Stimulated activated naive CD8-positive, alpha-beta T cell treated with anti-CD3 and anti-CD28 coated beads, Interleukin-15, amount 100 ng/mL, for 72 hours (primary cell): ENCODE measurements around the gene FAM240A.

Experiments
- ATAC-seq: fragments of 150-1000 bp; cut with Tn5 transposase; 2 replicates; pipeline ENCODE4 v1.10.0; 2021; ENCODE audit warnings: mild to moderate bottlenecking, moderate library complexity
- DNase-seq, 2 donors: peaks; one replicate each; pipeline ENCODE4 v3.0.0; 2021 to 2022
- H3K27ac Mint-ChIP-seq, 2 donors: one replicate each; pipeline ENCODE4 v1.8.0; 2022; ENCODE audit warnings: mild to moderate bottlenecking in 2 of 2, mixed read lengths in 2 of 2, moderate library complexity in 2 of 2
- H3K27me3 Mint-ChIP-seq: one replicate; pipeline ENCODE4 v1.8.0; 2022; ENCODE audit warnings: mixed read lengths
- H3K4me1 Mint-ChIP-seq: one replicate; pipeline ENCODE4 v1.8.0; 2022; ENCODE audit warnings: mild to moderate bottlenecking, mixed read lengths
- H3K4me3 Mint-ChIP-seq, 2 donors: one replicate each; pipeline ENCODE4 v1.8.0; 2022; ENCODE audit warnings: mild to moderate bottlenecking in 2 of 2, mixed read lengths in 2 of 2, moderate library complexity in 1 of 2
- H3K9me3 Mint-ChIP-seq, 2 donors: one replicate each; pipeline ENCODE4 v1.8.0; 2022; ENCODE audit warnings: mixed read lengths in 2 of 2

FAM240A gene

GRCh38 chr3:46662771-46663551 is 50.6 kb downstream of the FAM240A start:
- Mint-ChIP-seq H3K27ac (no peak overlapping the region), H3K4me1 (no peaks in the 10 kb centered on the region), H3K27me3 (peaks cover 6% of the 10 kb centered on the region), H3K9me3 (no peaks in the 10 kb centered on the region), H3K4me3 (no peak overlapping the region)
- DNase-seq (no peak), ATAC-seq (no peak)

DNA sequence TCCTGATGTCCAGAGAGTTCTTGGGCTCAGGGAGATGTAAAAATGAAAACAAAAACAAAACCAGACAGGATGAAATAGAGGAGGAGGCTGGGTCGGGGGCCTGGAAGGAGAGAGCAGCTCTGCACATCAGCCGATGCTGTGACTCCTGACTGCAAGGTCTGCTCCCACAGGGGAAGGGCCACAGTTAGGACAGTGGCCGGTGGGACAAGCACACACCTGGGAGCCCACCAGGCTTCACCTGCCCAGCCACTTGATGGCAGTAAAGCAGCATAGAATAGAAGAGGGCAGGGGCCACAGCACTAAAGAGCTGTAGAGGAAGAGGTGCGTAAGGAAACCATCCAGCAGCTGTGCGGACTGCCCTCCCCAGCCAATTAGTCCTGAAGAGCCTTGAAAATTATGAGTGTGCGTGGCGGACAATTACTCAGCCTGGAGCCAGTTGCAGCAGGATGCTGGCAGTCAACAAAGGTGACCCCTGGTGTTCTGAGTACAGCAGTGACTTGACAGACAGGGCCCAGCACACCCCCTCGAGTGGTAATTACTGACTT is 51.3 kb downstream of the FAM240A start:
- peak; percentile 54 for ATAC-seq
- Mint-ChIP-seq H3K27me3 (peaks cover 6% of the 10 kb centered on the region), H3K4me1 (no peaks in the 10 kb centered on the region), H3K4me3 (no peak overlapping the region), H3K9me3 (no peaks in the 10 kb centered on the region), H3K27ac (no peak overlapping the region)
- DNase-seq, result no peak

GRCh38 chr3:46664188-46664970 is 52.1 kb downstream of the FAM240A start:
- H3K27ac Mint-ChIP-seq, result no peak overlapping the region
- DNase-seq, result no peak
- H3K27me3 Mint-ChIP-seq, result peaks cover 6% of the 10 kb centered on the region
- no peaks in the 10 kb centered on the region for H3K9me3 Mint-ChIP-seq
- ATAC-seq, result no peak
- H3K4me3 Mint-ChIP-seq, result no peak overlapping the region
- no peaks in the 10 kb centered on the region for H3K4me1 Mint-ChIP-seq

DNA sequence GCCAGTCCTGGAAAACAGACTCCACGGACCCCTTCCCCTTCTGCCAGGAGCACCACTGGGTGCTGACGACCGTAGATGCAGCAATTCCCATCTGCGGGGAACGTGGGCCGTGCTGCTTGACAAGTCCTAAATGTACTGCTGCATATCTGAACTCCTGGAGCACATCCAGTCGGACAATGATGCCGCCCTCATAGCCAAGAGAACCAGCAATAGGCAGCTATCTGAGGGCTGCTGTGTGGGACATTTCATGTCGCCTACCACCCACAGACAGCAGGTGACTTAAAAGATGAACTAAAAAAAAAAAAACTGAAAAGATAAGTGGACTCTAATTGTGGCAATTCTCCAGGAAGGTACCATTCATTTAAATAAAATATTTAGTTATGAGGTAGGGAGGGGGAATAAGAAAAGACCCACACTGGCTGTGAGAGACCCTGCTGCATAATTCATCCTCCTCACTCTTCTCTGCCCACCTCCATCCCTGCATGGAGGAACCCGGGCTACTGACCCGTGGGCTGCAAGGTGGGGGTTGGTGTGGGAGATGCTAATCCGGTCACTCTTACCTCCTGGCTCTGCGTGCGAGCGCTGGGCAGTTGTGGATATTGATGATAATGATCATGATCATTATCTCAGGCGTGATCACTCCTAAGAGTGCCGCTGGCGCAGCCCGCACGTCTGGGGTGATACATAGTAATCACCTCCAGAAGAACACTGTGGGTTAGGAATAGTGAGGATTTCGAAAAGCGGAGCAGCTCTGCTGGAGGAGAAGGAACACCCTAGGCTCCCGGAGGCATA is 52.8 kb downstream of the FAM240A start:
- Mint-ChIP-seq H3K27me3 (peaks cover 6% of the 10 kb centered on the region), H3K27ac (no peak overlapping the region), H3K4me3 (no peak overlapping the region), H3K4me1 (no peaks in the 10 kb centered on the region), H3K9me3 (no peaks in the 10 kb centered on the region)
- DNase-seq (no peak), ATAC-seq (no peak)

GRCh38 chr3:46665763-46666452 is 53.6 kb downstream of the FAM240A start:
- Mint-ChIP-seq H3K4me1 (no peaks in the 10 kb centered on the region), H3K27me3 (peaks cover 6% of the 10 kb centered on the region), H3K4me3 (no peak overlapping the region), H3K27ac (peak overlapping the region in 1 of 2 donors; percentile 19), H3K9me3 (no peaks in the 10 kb centered on the region)
- no peak for DNase-seq
- ATAC-seq, result no peak

- peaks cover 6% of the 10 kb centered on the region for H3K27me3 Mint-ChIP-seq
- H3K4me3 Mint-ChIP-seq, result no peak overlapping the region
- ATAC-seq (no peak), DNase-seq (no peak)
- H3K9me3 Mint-ChIP-seq, result no peaks in the 10 kb centered on the region
- no peak overlapping the region for H3K27ac Mint-ChIP-seq
- no peaks in the 10 kb centered on the region for H3K4me1 Mint-ChIP-seq
Observed at GRCh38 chr3:46666453-46666845, 54.1 kb downstream of the FAM240A start.

- peaks cover 1% of the 10 kb centered on the region for H3K27me3 Mint-ChIP-seq
- H3K4me1 Mint-ChIP-seq, result no peaks in the 10 kb centered on the region
- no peak for ATAC-seq
- peak in 1 of 2 donors; percentile 6 for DNase-seq
- H3K27ac Mint-ChIP-seq, result no peak overlapping the region
- no peak overlapping the region for H3K4me3 Mint-ChIP-seq
- no peaks in the 10 kb centered on the region for H3K9me3 Mint-ChIP-seq
Observed at GRCh38 chr3:46667061-46667621, 54.8 kb downstream of the FAM240A start.

- DNase-seq (peak in 1 of 2 donors; percentile 7), ATAC-seq (no peak)
- Mint-ChIP-seq H3K27ac (peak overlapping the region in 1 of 2 donors; percentile 16), H3K4me1 (no peaks in the 10 kb centered on the region), H3K9me3 (no peaks in the 10 kb centered on the region), H3K4me3 (no peak overlapping the region), H3K27me3 (no peaks in the 10 kb centered on the region)
Observed at GRCh38 chr3:46667657-46668056, 55.3 kb downstream of the FAM240A start.

DNA sequence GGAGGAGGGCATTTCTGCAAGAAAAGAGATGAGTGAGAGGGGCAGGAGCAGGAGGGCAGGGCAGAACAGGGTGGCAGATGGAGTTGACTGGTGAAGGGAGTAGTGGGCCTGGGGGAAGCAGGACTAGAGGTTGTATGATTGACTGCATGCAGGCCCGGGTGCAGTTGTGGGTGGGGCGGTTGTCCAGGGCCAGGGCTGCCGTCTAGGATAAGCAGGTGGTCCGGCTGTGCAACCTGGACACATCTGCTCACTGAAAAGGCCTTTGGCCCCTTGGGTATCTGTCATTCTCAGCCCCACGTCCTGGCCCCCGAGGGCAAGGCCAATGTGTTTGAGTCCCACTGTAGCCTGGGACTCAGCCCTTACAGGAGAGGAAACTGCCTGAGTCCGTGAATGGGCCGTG is 55.8 kb downstream of the FAM240A start:
- Mint-ChIP-seq H3K4me1 (no peaks in the 10 kb centered on the region), H3K9me3 (no peaks in the 10 kb centered on the region), H3K27ac (peak overlapping the region in 1 of 2 donors; percentile 16), H3K4me3 (no peak overlapping the region), H3K27me3 (no peaks in the 10 kb centered on the region)
- ATAC-seq (no peak), DNase-seq (peak in 1 of 2 donors; percentile 5)

GRCh38 chr3:46668591-46668990 is 56.3 kb downstream of the FAM240A start:
- Mint-ChIP-seq H3K4me1 (no peaks in the 10 kb centered on the region), H3K9me3 (no peaks in the 10 kb centered on the region), H3K27me3 (no peaks in the 10 kb centered on the region), H3K4me3 (no peak overlapping the region), H3K27ac (no peak overlapping the region)
- no peak for ATAC-seq
- no peak for DNase-seq

DNA sequence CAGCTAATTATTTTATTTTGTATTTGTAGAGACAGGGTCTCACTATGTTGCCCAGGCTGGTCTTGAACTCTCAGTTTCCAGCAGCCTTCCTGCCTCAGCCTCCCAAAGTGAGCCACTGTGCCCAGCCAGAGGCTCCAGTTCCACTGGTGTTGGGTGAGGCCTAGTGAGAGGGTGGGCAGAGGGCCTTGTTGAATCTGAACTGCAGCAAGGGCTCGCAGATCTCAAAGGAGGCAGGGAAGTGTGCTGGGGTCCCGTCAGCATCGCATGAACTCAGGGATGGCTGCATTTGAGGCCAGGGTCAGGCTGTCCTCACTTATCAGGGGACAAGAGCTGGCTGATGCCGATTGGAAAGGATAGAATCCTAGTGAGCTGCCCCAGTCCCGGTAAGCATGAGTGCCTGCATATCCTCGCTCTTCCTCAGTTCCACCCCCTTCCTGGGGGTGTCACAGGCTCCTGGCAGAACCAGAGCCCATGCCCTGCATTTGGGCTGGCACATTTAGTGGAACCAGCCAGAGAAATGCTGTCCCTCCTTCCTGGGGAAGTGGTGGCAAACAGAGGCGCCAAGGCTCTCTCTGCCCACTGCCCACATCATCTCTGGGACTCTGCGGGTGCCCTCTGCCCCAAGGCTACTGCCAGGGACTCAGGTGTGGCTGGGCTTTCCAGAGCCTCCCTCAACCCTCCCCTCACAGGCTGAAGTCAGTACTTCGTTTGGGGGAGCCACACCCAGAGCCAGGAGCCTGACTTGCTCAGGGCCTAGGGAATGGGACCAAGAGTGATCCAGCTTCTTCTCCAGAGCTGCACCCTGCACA is 57.1 kb downstream of the FAM240A start:
- DNase-seq, result peak in 1 of 2 donors; percentile 5
- H3K4me3 Mint-ChIP-seq, result no peak overlapping the region

DNA sequence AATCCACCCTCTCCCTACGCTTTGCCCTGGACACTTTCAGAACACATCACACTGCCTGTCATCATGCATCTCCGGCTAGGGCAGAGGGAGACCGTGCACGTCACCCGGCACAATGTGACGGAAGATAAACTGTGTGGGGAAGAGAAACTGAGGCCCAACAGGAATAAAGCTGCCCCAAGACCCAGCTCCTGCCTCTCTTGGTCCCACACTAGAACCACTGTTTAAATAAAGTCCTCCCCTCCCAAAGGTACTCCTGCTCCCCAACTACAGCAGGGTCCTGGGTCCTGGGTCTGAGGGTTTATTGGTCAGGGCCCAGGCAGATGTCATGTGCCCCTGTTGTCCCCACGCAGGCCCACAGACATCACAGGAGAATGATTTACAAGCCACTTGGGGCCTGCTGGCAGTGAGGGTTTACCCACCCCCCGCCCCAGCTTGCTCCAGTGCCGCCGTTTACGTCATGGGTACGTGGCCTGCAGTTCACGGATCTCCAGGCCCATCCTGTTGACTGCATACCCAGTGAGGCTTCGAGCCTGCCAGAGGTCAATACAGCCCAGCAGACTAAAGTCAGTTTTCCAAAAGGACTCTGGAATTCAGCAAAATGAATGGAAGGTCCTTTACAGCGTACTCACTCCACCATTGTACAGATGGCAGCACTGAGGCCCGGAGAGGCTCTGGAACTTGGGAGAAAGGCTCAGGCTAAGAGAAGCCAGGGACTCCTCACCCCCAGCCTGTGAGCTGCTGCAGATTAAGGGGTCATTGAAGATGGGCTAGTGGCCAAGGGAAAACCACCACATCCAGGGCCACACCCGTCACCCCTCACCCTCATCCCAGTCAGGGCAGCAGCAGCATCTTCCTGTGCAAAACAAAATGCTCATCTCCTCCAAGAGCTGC is 57.9 kb downstream of the FAM240A start:
- ATAC-seq, result no peak
- Mint-ChIP-seq H3K4me3 (no peak overlapping the region), H3K9me3 (no peaks in the 10 kb centered on the region), H3K27me3 (no peaks in the 10 kb centered on the region), H3K4me1 (no peaks in the 10 kb centered on the region), H3K27ac (peak overlapping the region in 1 of 2 donors; percentile 42)
- DNase-seq, result no peak

More for the DNA sequence above, 57.1 kb downstream of the FAM240A start:
- H3K9me3 Mint-ChIP-seq, result no peaks in the 10 kb centered on the region
- no peak for ATAC-seq
- no peaks in the 10 kb centered on the region for H3K4me1 Mint-ChIP-seq
- H3K27ac Mint-ChIP-seq, result peak overlapping the region in 1 of 2 donors; percentile 42
- no peaks in the 10 kb centered on the region for H3K27me3 Mint-ChIP-seq

- no peak overlapping the region for H3K27ac Mint-ChIP-seq
- H3K9me3 Mint-ChIP-seq, result no peaks in the 10 kb centered on the region
- no peak for ATAC-seq
- H3K4me3 Mint-ChIP-seq, result no peak overlapping the region
- no peaks in the 10 kb centered on the region for H3K27me3 Mint-ChIP-seq
- DNase-seq, result no peak
- H3K4me1 Mint-ChIP-seq, result no peaks in the 10 kb centered on the region
Observed at GRCh38 chr3:46670891-46671427, 58.6 kb downstream of the FAM240A start.
